ENCODE data around the gene GVQW3.

GVQW3 gene

GRCh38 chr11:76455331-76455730 is 74.2 kb downstream of the GVQW3 start:
- Mint-ChIP-seq H3K4me3 (no peak overlapping the region), H3K27me3 (no peaks in the 10 kb centered on the region), H3K4me1 (peaks cover 7% of the 10 kb centered on the region), H3K9me3 (no peaks in the 10 kb centered on the region), H3K27ac (peak overlapping the region in 1 of 2 donors; percentile 46)
- no peak for ATAC-seq
- DNase-seq, result no peak

GRCh38 chr11:76455931-76456330 is 74.8 kb downstream of the GVQW3 start:
- Mint-ChIP-seq H3K27me3 (no peaks in the 10 kb centered on the region), H3K27ac (no peak overlapping the region), H3K9me3 (no peaks in the 10 kb centered on the region), H3K4me1 (peaks cover 7% of the 10 kb centered on the region), H3K4me3 (no peak overlapping the region)
- no peak for DNase-seq
- no peak for ATAC-seq

GRCh38 chr11:76456571-76456970 is 75.4 kb downstream of the GVQW3 start:
- peaks cover 7% of the 10 kb centered on the region for H3K4me1 Mint-ChIP-seq
- DNase-seq, result no peak

More at GRCh38 chr11:76456571-76456970, 75.4 kb downstream of the GVQW3 start:
- no peak for ATAC-seq
- Mint-ChIP-seq H3K27me3 (no peaks in the 10 kb centered on the region), H3K27ac (no peak overlapping the region), H3K9me3 (no peaks in the 10 kb centered on the region), H3K4me3 (no peak overlapping the region)

All from stimulated activated naive CD8-positive, alpha-beta T cell treated with anti-CD3 and anti-CD28 coated beads, Interleukin-15, amount 100 ng/mL, for 72 hours (primary cell).